Liver (tissue), 3 donors: ENCODE measurements around the gene PDIA3.
"Not testable (repeated sequence)": the region's sequence is repeated elsewhere in the genome, so short reads cannot be mapped to it uniquely, and the experiment has no call there.

Experiments
- CTCF ChIP-seq: fragments of 150-350 bp; IDR thresholded peaks from 2 replicates; pipeline ENCODE4 v1.5.1; 2017; ENCODE audit warnings: improper control_type of control experiment, low read depth, low read length; ENCODE audit not compliant: missing input control
- EGR1 ChIP-seq, 2 donors: IDR thresholded peaks; 2 replicates each; pipeline ENCODE4 v1.6.1; 2016 to 2018; ENCODE audit warnings: antibody characterized with exemption in 2 of 2, low read depth in 2 of 2
- FOXA1 ChIP-seq: IDR thresholded peaks from 2 replicates; pipeline ENCODE4 v1.6.1; 2016; ENCODE audit warnings: antibody characterized with exemption
- FOXA2 ChIP-seq: IDR thresholded peaks from 2 replicates; pipeline ENCODE4 v1.6.1; 2016; ENCODE audit warnings: antibody characterized with exemption
- GABPA ChIP-seq, 2 donors: IDR thresholded peaks in 1 of 2; conservative IDR thresholded peaks in 1 of 2; 2 replicates each; pipeline ENCODE4 v1.6.1; 2016; ENCODE audit warnings: antibody characterized with exemption in 2 of 2, mild to moderate bottlenecking in 1 of 2, moderate library complexity in 1 of 2
- HNF4A ChIP-seq, 2 donors: conservative IDR thresholded peaks; 2 replicates each; pipeline ENCODE4 v1.6.1; 2016; ENCODE audit warnings: antibody characterized with exemption in 2 of 2, mild to moderate bottlenecking in 2 of 2
- JUND ChIP-seq, 2 donors: IDR thresholded peaks; 2 replicates each; pipeline ENCODE4 v1.6.1; 2016; ENCODE audit warnings: antibody characterized with exemption in 2 of 2
- MAX ChIP-seq: IDR thresholded peaks from 2 replicates; pipeline ENCODE4 v1.6.1; 2016; ENCODE audit warnings: antibody characterized with exemption
- NR2F2 ChIP-seq: IDR thresholded peaks from 2 replicates; pipeline ENCODE4 v1.6.1; 2016; ENCODE audit warnings: antibody characterized with exemption
- RAD21 ChIP-seq, 2 donors: IDR thresholded peaks; 2 replicates each; pipeline ENCODE4 v1.6.1; 2016; ENCODE audit warnings: antibody characterized with exemption in 2 of 2, mild to moderate bottlenecking in 2 of 2
- REST ChIP-seq: IDR thresholded peaks from 2 replicates; pipeline ENCODE4 v1.6.1; 2016; ENCODE audit warnings: antibody characterized with exemption, mild to moderate bottlenecking
- SP1 ChIP-seq: IDR thresholded peaks from 2 replicates; pipeline ENCODE4 v1.6.1; 2018; ENCODE audit warnings: antibody characterized with exemption, mild to moderate bottlenecking
- TAF1 ChIP-seq: conservative IDR thresholded peaks from 2 replicates; pipeline ENCODE4 v1.6.1; 2016; ENCODE audit warnings: antibody characterized with exemption, mild to moderate bottlenecking
- YY1 ChIP-seq: IDR thresholded peaks from 2 replicates; pipeline ENCODE4 v1.6.1; 2016; ENCODE audit warnings: antibody characterized with exemption, mild to moderate bottlenecking
- donor health status: healthy.
- donor health status: healthy.

- TF ChIP-seq CTCF; MAX; REST; TAF1; GABPA (IDR thresholded peaks at IDR 0.05 in 1 of 2, conservative IDR thresholded peaks at IDR 0.05 in 1 of 2); RAD21 (IDR thresholded peaks at IDR 0.05); YY1; EGR1 (IDR thresholded peaks at IDR 0.05; ENCODE audit: low read depth in 2 of 2); NR2F2; FOXA2; FOXA1; HNF4A (conservative IDR thresholded peaks at IDR 0.05); SP1; JUND (IDR thresholded peaks at IDR 0.05): not testable (repeated sequence)
Measured at GRCh38 chr15:43726306-43726705, 19.9 kb upstream of the PDIA3 start.
